Measurements from ENCODE around the gene SEPTIN10. TPM values are rescaled to one million over a fixed set of nuclear protein-coding genes. Genes with fewer than 3 reads are reported as not detected.
"Not testable (repeated sequence)": the region's sequence is repeated elsewhere in the genome, so short reads cannot be mapped to it uniquely, and the experiment has no call there.

The SEPTIN10 gene
- total RNA-seq, 1 experiment from 2014 or later: 57.5 TPM

DNA sequence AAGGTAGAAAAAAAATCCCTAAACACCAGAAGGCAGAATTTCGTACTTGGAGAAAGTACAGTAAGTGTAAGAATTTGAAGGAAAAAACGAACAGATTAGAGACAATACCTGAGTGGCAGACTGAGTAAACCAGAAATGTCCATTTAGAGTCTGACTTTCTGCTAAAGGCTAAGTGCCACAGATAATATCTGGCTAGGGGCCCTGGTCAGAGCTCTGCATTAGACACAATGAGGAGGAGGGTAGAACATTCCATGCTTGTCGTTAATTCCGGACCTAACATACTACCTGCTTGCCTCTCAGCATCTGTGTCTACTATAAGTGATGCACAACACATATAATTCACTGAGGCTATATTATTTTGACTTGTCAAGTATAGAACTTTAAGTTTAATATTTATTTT is 18.1 kb downstream of the SEPTIN10 start:
- no peak for DNase-seq
- no peaks in the 10 kb centered on the region for H3K27me3 ChIP-seq (ENCODE audit: control insufficient read depth, insufficient read depth, low read length)
- H3K36me3 ChIP-seq (replicated peaks; ENCODE audit: control insufficient read depth, insufficient read depth, low read length): no peaks in the 10 kb centered on the region; the same call in 1 of the 2 replicates
- H3K4me3 ChIP-seq (ENCODE audit: insufficient read depth, low read depth, low read length): no peak overlapping the region

DNA sequence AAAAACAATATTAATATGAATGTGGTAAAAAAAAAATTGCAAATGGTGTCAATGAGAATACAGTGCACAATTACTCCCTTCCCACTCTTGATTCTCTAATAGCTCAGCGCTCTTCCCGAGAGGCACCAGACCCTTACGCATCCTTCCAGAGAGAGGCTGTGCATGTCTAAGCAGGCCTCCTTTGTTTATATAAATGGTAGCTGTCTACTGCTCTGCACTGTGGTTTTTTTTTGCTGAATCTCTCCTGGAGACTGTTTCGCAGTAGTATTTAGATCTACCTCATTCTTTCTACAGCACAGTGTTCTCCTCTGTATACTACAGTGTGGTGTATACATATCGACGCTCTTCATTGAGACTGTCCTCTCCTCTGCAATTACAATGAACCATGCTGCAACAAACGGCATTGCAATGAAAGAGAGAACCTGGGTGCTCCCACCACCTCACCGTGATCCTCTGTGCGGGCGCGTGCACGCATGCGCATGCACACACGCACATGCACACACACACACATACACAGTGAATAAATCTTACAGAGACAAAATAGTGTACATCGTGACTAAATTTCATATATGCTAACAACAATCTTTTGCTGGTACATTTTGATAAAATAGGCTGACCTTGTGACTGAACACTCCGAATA is 19.4 kb downstream of the SEPTIN10 start:
- Histone ChIP-seq H3K4me3 (ENCODE audit: insufficient read depth, low read depth, low read length) (no peak overlapping the region), H3K36me3 (replicated peaks; ENCODE audit: control insufficient read depth, insufficient read depth, low read length) (no peaks in the 10 kb centered on the region; the same call in 1 of the 2 replicates), H3K27me3 (ENCODE audit: control insufficient read depth, insufficient read depth, low read length) (no peaks in the 10 kb centered on the region)
- no peak for DNase-seq

- no peaks in the 10 kb centered on the region; the same call in 1 of the 2 replicates for H3K36me3 ChIP-seq (replicated peaks; ENCODE audit: control insufficient read depth, insufficient read depth, low read length)
- H3K27me3 ChIP-seq (ENCODE audit: control insufficient read depth, insufficient read depth, low read length): no peaks in the 10 kb centered on the region
- no peak overlapping the region for H3K4me3 ChIP-seq (ENCODE audit: insufficient read depth, low read depth, low read length)
- DNase-seq: no peak
Observed at GRCh38 chr2:109592905-109593304, 20.9 kb downstream of the SEPTIN10 start.

DNA sequence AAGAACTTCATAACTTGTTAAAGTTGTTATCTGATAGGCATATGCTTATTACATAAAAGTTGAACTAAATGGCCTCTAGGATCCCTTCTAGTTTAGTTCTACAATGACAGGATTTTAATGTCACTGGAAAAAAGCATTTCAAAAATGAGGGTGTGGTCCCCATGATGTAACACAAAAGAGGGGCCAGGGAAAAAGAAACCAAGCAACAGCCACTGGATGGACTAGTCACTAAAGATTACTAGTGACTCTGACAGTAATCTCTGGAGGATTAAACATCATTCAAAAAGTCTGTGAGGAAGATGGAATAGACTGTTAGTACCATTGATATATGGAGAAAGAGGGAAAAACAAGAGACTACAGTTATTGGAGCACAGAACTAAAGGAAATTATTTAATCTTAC is 22.6 kb downstream of the SEPTIN10 start:
- no peaks in the 10 kb centered on the region; the same call in 1 of the 2 replicates for H3K36me3 ChIP-seq (replicated peaks; ENCODE audit: control insufficient read depth, insufficient read depth, low read length)
- H3K4me3 ChIP-seq (ENCODE audit: insufficient read depth, low read depth, low read length): no peak overlapping the region
- no peaks in the 10 kb centered on the region for H3K27me3 ChIP-seq (ENCODE audit: control insufficient read depth, insufficient read depth, low read length)
- no peak for DNase-seq

DNA sequence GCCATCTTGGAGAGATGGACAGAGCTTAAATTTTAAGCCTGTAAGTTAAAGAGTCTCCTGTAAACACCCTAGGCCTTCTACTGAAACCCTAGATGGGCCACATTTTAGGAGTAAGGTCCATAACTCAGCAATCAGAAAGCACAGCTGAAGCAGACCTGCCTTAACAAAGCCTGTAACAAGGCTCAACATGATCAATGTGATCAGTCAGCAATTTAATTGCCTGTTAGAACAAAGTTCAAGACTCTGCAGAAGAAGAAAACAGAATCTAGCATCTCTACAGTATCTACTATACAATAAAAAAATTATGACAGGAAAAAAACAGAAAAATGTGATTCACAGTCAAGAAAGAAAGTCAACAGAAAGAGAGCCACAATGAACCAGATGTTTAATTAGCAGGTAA is 27.1 kb downstream of the SEPTIN10 start:
- H3K4me3 ChIP-seq (ENCODE audit: insufficient read depth, low read depth, low read length): no peak overlapping the region
- no peaks in the 10 kb centered on the region; the same call in 1 of the 2 replicates for H3K36me3 ChIP-seq (replicated peaks; ENCODE audit: control insufficient read depth, insufficient read depth, low read length)
- no peaks in the 10 kb centered on the region for H3K27me3 ChIP-seq (ENCODE audit: control insufficient read depth, insufficient read depth, low read length)
- DNase-seq: no peak

GRCh38 chr2:109582928-109583895 is 30.6 kb downstream of the SEPTIN10 start:
- Histone ChIP-seq H3K36me3 (replicated peaks; ENCODE audit: control insufficient read depth, insufficient read depth, low read length) (peaks cover 2% of the 10 kb centered on the region; the same call in 1 of the 2 replicates), H3K27me3 (ENCODE audit: control insufficient read depth, insufficient read depth, low read length) (no peaks in the 10 kb centered on the region), H3K4me3 (ENCODE audit: insufficient read depth, low read depth, low read length) (no peak overlapping the region)
- no peak for DNase-seq

GRCh38 chr2:109577630-109578029 is 36.1 kb downstream of the SEPTIN10 start:
- H3K36me3 ChIP-seq (replicated peaks; ENCODE audit: control insufficient read depth, insufficient read depth, low read length); H3K4me3 ChIP-seq (ENCODE audit: insufficient read depth, low read depth, low read length); H3K27me3 ChIP-seq (ENCODE audit: control insufficient read depth, insufficient read depth, low read length); DNase-seq: not testable (repeated sequence)

DNA sequence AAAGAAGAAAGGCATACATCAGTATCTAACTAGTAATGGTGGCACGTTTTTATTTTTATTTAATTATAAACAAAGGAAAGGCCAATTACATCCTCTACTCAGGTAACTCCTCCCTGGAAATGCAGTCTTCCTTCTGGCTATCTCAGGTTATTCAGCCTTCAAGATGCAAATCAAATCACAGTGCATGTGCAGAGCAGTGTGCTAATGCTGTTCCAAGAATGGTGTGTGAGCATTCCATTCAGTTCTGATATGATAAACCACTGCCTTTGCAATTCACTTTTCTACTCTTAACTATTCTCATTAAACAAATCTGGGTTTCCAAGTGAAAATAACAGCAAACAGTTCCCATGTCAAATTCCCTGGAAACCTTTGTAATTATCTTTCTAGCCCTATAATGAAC is 38.4 kb downstream of the SEPTIN10 start:
- no peak for DNase-seq
- H3K36me3 ChIP-seq (replicated peaks; ENCODE audit: control insufficient read depth, insufficient read depth, low read length): no peaks in the 10 kb centered on the region; the same call in 1 of the 2 replicates

GRCh38 chr2:109563980-109564550 is 49.7 kb downstream of the SEPTIN10 start:
- Histone ChIP-seq H3K4me3 (ENCODE audit: insufficient read depth, low read depth, low read length) (no peak overlapping the region), H3K36me3 (replicated peaks; ENCODE audit: control insufficient read depth, insufficient read depth, low read length) (peaks cover 4% of the 10 kb centered on the region)

More for the DNA sequence above, 38.4 kb downstream of the SEPTIN10 start:
- Histone ChIP-seq H3K4me3 (ENCODE audit: insufficient read depth, low read depth, low read length) (no peak overlapping the region), H3K27me3 (ENCODE audit: control insufficient read depth, insufficient read depth, low read length) (no peaks in the 10 kb centered on the region)

GRCh38 chr2:109563288-109563687 is 50.5 kb downstream of the SEPTIN10 start:
- DNase-seq: no peak
- Histone ChIP-seq H3K36me3 (replicated peaks; ENCODE audit: control insufficient read depth, insufficient read depth, low read length) (peaks cover 4% of the 10 kb centered on the region), H3K4me3 (ENCODE audit: insufficient read depth, low read depth, low read length) (no peak overlapping the region), H3K27me3 (ENCODE audit: control insufficient read depth, insufficient read depth, low read length) (no peaks in the 10 kb centered on the region; the same call in 1 of the 2 replicates)

More at GRCh38 chr2:109563980-109564550, 49.7 kb downstream of the SEPTIN10 start:
- no peak for DNase-seq
- no peaks in the 10 kb centered on the region; the same call in 1 of the 2 replicates for H3K27me3 ChIP-seq (ENCODE audit: control insufficient read depth, insufficient read depth, low read length)

DNA sequence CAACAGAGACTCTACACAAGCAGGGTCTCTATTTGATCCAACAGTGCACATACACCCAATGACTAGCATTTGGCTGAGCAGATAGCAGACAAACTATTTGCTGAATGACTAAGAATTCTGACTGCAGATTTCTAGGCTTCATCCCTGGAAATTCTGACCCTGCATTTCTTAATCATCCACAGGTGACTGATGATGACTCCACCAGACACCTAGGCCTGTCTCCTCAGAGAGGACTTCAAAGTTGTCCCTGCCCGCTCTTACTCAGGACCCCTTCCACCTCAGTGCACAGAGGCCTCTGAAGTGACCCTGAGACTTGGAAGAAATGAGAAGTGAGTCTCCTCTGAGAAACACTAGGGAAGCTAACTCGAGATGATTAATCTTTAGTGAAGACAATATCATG is 51.3 kb downstream of the SEPTIN10 start:
- Histone ChIP-seq H3K4me3 (ENCODE audit: insufficient read depth, low read depth, low read length) (no peak overlapping the region), H3K36me3 (replicated peaks; ENCODE audit: control insufficient read depth, insufficient read depth, low read length) (peaks cover 4% of the 10 kb centered on the region), H3K27me3 (ENCODE audit: control insufficient read depth, insufficient read depth, low read length) (no peaks in the 10 kb centered on the region; the same call in 1 of the 2 replicates)
- DNase-seq: no peak

GRCh38 chr2:109560265-109560664 is 53.5 kb downstream of the SEPTIN10 start:
- Histone ChIP-seq H3K4me3 (ENCODE audit: insufficient read depth, low read depth, low read length) (no peak overlapping the region), H3K27me3 (ENCODE audit: control insufficient read depth, insufficient read depth, low read length) (no peaks in the 10 kb centered on the region; the same call in 1 of the 2 replicates), H3K36me3 (replicated peaks; ENCODE audit: control insufficient read depth, insufficient read depth, low read length) (no peaks in the 10 kb centered on the region; the same call in 1 of the 2 replicates)
- no peak for DNase-seq

GRCh38 chr2:109558076-109558882 is 55.5 kb downstream of the SEPTIN10 start:
- H3K4me3 ChIP-seq (ENCODE audit: insufficient read depth, low read depth, low read length): no peak overlapping the region
- H3K36me3 ChIP-seq (replicated peaks; ENCODE audit: control insufficient read depth, insufficient read depth, low read length): no peaks in the 10 kb centered on the region

DNA sequence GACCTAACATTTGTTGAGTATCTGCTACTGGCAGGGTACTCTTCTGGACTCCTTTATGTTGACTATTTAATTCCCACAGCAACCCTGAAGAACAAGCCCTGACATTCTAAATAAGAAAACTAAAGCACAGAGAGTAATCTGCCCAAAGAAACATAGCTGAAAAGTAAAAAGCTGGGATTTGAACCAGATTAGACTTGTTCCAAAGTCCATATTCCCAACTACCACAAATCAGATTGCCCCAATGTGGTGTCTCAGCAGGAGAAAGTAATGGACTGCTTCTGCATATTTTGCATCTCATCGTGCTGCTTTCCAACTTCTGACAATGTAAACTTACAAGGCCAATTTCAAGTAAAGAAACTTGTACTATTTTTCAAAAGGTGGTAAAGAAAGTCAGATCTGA is 56.5 kb downstream of the SEPTIN10 start:
- Histone ChIP-seq H3K36me3 (replicated peaks; ENCODE audit: control insufficient read depth, insufficient read depth, low read length) (no peaks in the 10 kb centered on the region; the same call in 1 of the 2 replicates), H3K4me3 (ENCODE audit: insufficient read depth, low read depth, low read length) (no peak overlapping the region), H3K27me3 (ENCODE audit: control insufficient read depth, insufficient read depth, low read length) (no peaks in the 10 kb centered on the region)
- no peak for DNase-seq

More at GRCh38 chr2:109558076-109558882, 55.5 kb downstream of the SEPTIN10 start:
- no peak for DNase-seq
- no peaks in the 10 kb centered on the region for H3K27me3 ChIP-seq (ENCODE audit: control insufficient read depth, insufficient read depth, low read length)

Data from H7 (cell line).